ENCODE results near the gene CD200.

The CD200 gene

DNA sequence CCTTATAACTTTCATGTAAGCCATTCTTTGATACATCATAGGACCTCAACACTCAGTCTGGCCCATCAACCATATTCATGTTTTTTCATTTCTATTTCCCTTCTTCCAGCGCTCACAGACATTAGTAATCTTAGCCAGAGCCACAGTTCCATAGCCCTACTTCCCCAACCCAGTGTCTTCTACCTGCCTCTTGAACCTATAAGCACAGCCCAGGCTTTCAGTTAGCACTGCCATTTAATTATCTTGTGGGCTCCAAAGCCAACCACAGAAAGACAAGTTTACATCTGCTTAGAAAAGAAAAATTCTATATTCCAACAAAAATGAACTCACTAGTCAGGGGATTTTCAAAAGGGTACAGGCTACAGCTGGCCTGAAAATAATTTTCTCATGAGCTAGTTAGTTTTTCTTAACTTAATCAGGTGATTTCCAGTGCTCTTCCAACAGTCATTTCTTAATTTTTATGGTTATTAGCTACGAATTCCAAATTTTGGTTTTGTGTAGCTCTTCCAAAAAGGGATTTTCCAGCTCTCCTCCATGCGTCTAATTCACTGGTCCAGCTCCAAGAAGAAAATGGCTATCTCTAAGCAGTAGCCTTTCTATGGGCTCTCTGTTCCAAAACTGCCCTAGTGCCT is 13.7 kb downstream of the CD200 start:
- peak overlapping the region; percentile 53 for H3K4me3 Mint-ChIP-seq
- H3K27me3 Mint-ChIP-seq = no peaks in the 10 kb centered on the region
- H3K27ac Mint-ChIP-seq = peak overlapping the region; percentile 53
- peaks cover 75% of the 10 kb centered on the region for H3K4me1 Mint-ChIP-seq
- H3K36me3 Mint-ChIP-seq = peaks cover 58% of the 10 kb centered on the region
- H3K9me3 Mint-ChIP-seq = no peaks in the 10 kb centered on the region

DNA sequence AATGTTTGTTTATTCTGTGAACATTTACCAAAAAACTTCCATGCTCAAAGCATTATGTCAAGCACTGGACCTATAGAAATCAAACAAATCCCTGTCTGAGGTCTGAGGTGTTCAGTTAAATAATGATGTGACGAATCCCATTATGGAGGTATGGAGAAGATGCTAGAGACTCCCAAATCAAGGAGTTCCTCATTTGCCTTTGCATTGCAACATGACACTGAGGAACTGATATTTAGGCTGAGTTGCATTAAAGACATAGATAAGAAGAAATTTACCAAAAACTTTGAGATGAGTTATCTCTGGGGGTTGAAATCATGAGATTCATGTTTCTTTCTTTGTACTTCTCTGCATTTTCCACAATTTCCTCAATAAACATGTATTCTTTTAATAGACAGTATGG is 16.0 kb downstream of the CD200 start:
- H3K4me3 Mint-ChIP-seq = peak overlapping the region; percentile 12

GRCh38 chr3:112349557-112349956 is 16.6 kb downstream of the CD200 start:
- Mint-ChIP-seq H3K4me3 (peak overlapping the region; percentile 45), H3K4me1 (peaks cover 58% of the 10 kb centered on the region), H3K27me3 (no peaks in the 10 kb centered on the region), H3K27ac (no peak overlapping the region), H3K9me3 (no peaks in the 10 kb centered on the region), H3K36me3 (peaks cover 62% of the 10 kb centered on the region)

More for the DNA sequence above, 16.0 kb downstream of the CD200 start:
- peaks cover 64% of the 10 kb centered on the region for H3K4me1 Mint-ChIP-seq
- H3K9me3 Mint-ChIP-seq = no peaks in the 10 kb centered on the region
- H3K27ac Mint-ChIP-seq = no peak overlapping the region
- no peaks in the 10 kb centered on the region for H3K27me3 Mint-ChIP-seq
- H3K36me3 Mint-ChIP-seq = peaks cover 63% of the 10 kb centered on the region

GRCh38 chr3:112350018-112350810 is 17.3 kb downstream of the CD200 start:
- H3K4me3 Mint-ChIP-seq = no peak overlapping the region
- H3K4me1 Mint-ChIP-seq = peaks cover 54% of the 10 kb centered on the region
- peak overlapping the region; percentile 39 for H3K27ac Mint-ChIP-seq

DNA sequence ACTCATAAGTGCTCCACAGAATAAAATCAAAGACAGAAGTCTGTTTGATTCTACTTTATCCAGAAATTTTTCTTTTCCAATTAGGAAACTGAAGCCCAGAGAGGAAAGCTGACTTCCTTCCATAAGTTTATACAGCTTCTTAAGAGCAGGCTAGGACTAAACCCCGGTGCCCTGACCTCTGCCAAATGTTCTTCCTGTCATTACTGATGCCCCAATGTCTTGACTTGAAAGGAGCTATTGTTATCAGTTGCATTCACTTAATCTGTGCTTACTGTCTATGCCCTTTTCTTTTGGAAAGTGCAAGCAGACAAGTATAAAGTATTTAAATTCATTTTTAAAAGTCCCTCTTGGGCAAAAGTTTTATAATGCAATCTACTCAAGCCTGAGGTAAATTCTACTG is 18.1 kb downstream of the CD200 start:
- H3K9me3 Mint-ChIP-seq = no peaks in the 10 kb centered on the region
- no peak overlapping the region for H3K4me3 Mint-ChIP-seq
- peaks cover 60% of the 10 kb centered on the region for H3K36me3 Mint-ChIP-seq
- H3K27ac Mint-ChIP-seq = no peak overlapping the region
- peaks cover 51% of the 10 kb centered on the region for H3K4me1 Mint-ChIP-seq
- no peaks in the 10 kb centered on the region for H3K27me3 Mint-ChIP-seq

More at GRCh38 chr3:112350018-112350810, 17.3 kb downstream of the CD200 start:
- peaks cover 60% of the 10 kb centered on the region for H3K36me3 Mint-ChIP-seq
- no peaks in the 10 kb centered on the region for H3K27me3 Mint-ChIP-seq
- H3K9me3 Mint-ChIP-seq = no peaks in the 10 kb centered on the region

- Mint-ChIP-seq H3K4me1 (peaks cover 43% of the 10 kb centered on the region), H3K27me3 (no peaks in the 10 kb centered on the region), H3K36me3 (peaks cover 54% of the 10 kb centered on the region), H3K9me3 (no peaks in the 10 kb centered on the region), H3K4me3 (no peak overlapping the region), H3K27ac (peak overlapping the region; percentile 68)
Measured at GRCh38 chr3:112351823-112352222, 18.9 kb downstream of the CD200 start.

DNA sequence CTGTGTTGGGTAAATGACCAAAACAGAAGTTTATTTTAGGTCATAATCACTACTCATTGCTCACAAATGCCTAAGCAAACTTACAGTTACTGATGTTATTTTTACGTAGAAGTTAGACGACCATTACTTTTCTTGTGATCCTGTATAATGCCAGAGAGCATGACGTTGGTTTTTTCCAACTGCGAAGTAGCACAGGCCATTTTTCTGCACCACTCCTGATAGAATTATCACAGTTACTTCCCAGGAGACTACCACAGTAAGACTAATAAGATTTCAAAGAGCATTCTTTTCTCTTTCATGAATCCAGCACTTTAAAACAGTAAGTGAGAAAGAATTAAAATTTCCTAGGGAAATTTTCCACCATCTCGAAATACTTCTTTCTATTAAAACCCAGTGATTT is 19.8 kb downstream of the CD200 start:
- peaks cover 47% of the 10 kb centered on the region for H3K36me3 Mint-ChIP-seq
- no peak overlapping the region for H3K4me3 Mint-ChIP-seq
- H3K4me1 Mint-ChIP-seq = peaks cover 43% of the 10 kb centered on the region
- no peak overlapping the region for H3K27ac Mint-ChIP-seq
- no peaks in the 10 kb centered on the region for H3K9me3 Mint-ChIP-seq
- no peaks in the 10 kb centered on the region for H3K27me3 Mint-ChIP-seq

DNA sequence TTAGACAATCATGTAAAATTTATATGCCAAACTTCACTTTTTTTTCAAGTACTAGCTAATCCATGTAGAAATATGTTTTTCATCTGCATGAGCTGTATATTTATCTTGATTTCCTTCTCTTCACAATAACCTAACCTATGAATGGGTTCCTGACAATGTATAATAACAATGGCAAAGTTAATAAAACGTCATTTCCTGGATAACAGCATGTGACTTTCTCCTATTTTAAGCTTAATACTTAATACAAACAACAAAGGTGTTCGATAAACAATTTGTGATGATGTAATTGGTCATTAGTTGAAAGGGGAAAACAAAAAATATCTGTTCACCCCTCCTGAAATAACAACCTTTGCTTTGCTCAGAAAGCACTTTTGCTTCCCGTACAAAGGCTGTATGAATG is 20.4 kb downstream of the CD200 start:
- Mint-ChIP-seq H3K27me3 (no peaks in the 10 kb centered on the region), H3K4me1 (peaks cover 44% of the 10 kb centered on the region), H3K36me3 (peaks cover 45% of the 10 kb centered on the region), H3K4me3 (no peak overlapping the region), H3K9me3 (no peaks in the 10 kb centered on the region), H3K27ac (no peak overlapping the region)

- Mint-ChIP-seq H3K27me3 (no peaks in the 10 kb centered on the region), H3K4me3 (no peak overlapping the region), H3K4me1 (peaks cover 46% of the 10 kb centered on the region), H3K9me3 (no peaks in the 10 kb centered on the region), H3K36me3 (peaks cover 46% of the 10 kb centered on the region), H3K27ac (no peak overlapping the region)
Measured at GRCh38 chr3:112354642-112355306, 21.8 kb downstream of the CD200 start.

DNA sequence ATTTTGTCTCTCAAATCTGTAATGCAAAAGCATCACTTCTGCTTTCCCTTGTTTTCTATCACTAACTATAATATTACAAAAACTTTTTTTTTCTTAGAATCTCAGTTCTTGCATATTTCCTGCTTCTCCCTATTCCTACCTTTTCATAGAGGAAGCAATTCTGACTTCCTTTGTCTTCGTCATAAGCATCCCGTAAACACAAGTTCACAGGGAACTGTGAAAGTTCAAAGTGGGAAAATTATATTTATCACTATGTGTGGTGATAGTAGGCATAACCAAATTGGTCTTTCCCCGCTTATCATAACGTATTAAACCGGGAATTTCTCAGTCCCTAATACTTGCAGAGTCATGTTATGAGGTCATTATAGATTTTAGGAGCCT is 22.3 kb downstream of the CD200 start:
- Mint-ChIP-seq H3K27me3 (no peaks in the 10 kb centered on the region), H3K4me1 (peaks cover 42% of the 10 kb centered on the region), H3K9me3 (no peaks in the 10 kb centered on the region), H3K4me3 (no peak overlapping the region), H3K27ac (no peak overlapping the region), H3K36me3 (peaks cover 42% of the 10 kb centered on the region)

- Mint-ChIP-seq H3K9me3 (no peaks in the 10 kb centered on the region), H3K4me1 (peaks cover 38% of the 10 kb centered on the region), H3K4me3 (peak overlapping the region; percentile 70), H3K36me3 (peaks cover 33% of the 10 kb centered on the region), H3K27ac (peak overlapping the region; percentile 63), H3K27me3 (no peaks in the 10 kb centered on the region)
Measured at GRCh38 chr3:112357930-112358780, 25.2 kb downstream of the CD200 start.

DNA sequence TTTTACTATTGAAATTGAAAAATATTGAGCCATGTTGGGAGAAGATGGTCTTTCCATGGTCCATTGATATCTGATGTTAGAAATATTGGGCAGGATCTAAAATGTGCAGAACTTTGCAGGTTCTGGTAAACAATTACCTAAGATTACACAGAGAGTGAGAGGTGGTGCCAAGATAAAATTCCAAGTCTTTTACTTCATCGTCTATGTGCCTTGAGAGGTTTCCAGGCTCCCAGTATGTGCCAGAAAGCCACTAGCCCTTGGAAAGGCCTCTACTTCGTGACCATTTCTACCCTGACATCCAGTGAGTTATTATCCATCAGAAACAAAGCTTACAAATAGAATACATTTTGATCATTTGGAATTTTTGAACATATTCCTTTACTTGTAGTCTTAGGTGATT is 27.6 kb downstream of the CD200 start:
- Mint-ChIP-seq H3K9me3 (no peaks in the 10 kb centered on the region), H3K36me3 (peaks cover 36% of the 10 kb centered on the region), H3K4me1 (peaks cover 60% of the 10 kb centered on the region), H3K27ac (no peak overlapping the region), H3K27me3 (no peaks in the 10 kb centered on the region), H3K4me3 (no peak overlapping the region)

DNA sequence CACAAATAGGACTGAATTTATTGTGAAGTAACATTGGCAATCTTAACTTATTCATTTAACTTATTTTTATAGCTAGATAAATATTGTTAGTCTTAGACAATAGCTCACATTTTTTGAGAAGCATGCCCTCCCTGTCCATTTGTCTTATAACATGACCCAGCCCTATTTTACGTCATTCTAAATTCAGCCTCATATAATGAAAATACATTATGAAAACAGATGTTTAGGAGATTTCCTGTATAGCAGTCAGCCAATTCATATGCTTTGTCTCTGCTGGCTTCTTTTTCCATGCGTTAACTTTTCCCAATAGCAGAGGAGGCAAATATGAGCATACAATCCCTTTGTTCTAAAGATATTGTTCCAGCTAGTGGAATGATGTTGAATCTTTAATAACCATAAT is 29.3 kb downstream of the CD200 start:
- Mint-ChIP-seq H3K4me3 (no peak overlapping the region), H3K4me1 (peaks cover 69% of the 10 kb centered on the region), H3K36me3 (peaks cover 43% of the 10 kb centered on the region), H3K9me3 (no peaks in the 10 kb centered on the region), H3K27ac (no peak overlapping the region), H3K27me3 (no peaks in the 10 kb centered on the region)

DNA sequence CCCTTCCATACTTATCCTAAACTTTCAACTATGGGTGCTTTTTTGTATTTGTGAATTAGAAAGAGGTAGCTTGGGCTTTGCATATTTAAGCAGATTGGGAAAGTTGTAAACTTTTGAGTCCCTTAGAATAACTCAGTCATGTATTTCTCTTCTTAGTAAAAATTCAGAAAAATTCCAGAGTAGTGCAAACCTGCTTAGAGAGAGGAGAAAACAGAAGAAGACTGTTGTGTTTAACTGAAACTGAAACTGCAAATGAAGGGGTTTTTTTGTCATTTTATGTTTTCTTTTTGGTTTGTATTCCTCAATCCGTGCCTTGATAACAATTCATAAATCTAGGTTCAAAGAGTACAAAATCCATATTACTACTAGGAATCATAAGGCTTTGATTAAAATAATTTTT is 31.3 kb downstream of the CD200 start:
- Mint-ChIP-seq H3K4me1 (peaks cover 52% of the 10 kb centered on the region), H3K9me3 (no peaks in the 10 kb centered on the region), H3K4me3 (peak overlapping the region; percentile 61), H3K36me3 (peaks cover 48% of the 10 kb centered on the region), H3K27ac (peak overlapping the region; percentile 75), H3K27me3 (no peaks in the 10 kb centered on the region)

GRCh38 chr3:112365035-112365434 is 32.1 kb downstream of the CD200 start:
- peaks cover 46% of the 10 kb centered on the region for H3K4me1 Mint-ChIP-seq
- no peaks in the 10 kb centered on the region for H3K27me3 Mint-ChIP-seq
- peak overlapping the region; percentile 37 for H3K4me3 Mint-ChIP-seq
- no peak overlapping the region for H3K27ac Mint-ChIP-seq
- no peaks in the 10 kb centered on the region for H3K9me3 Mint-ChIP-seq
- peaks cover 44% of the 10 kb centered on the region for H3K36me3 Mint-ChIP-seq

All from activated naive CD4-positive, alpha-beta T cell treated with anti-CD3 and anti-CD28 coated beads, Interleukin-2, amount 50 U/mL, for 24 hours (primary cell).